Measurements from ENCODE around the gene RNF41.

RNF41 gene

GRCh38 chr12:56189099-56189917 lies 32.4 kb downstream of the RNF41 start, which contains the start of gene SMARCC2:
TSS of gene SMARCC2 (minus strand) at chr12:56189483. CDS start at chr12:56189461, 22 bp downstream.
- peak; percentile 58 to 96 (median 78) for DNase-seq
- intact Hi-C loops (cut with DNase I), result loop anchor here (2.0 kb wide), 2 partner anchors 35 to 71 kb away; partner anchors contain the start of genes NABP2 and ZC3H10

DNA sequence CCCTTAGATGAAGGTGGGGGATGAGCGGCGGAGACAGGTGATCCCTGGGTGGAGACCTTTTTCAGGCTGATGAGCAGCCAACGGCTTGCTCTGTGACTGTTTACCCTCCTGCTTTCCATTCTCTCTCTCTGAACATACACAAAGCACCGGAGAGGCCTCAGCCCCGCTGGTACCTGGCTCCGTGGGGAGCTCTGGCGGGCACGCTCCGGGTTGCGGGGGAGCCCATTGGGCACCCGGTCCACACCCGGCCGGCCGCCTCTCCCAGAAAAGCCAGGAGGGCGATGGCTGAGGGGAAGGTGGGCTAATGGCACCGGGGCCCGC lies 33.0 kb downstream of the RNF41 start:
- intact Hi-C loops (cut with DNase I), result loop anchor here (2.0 kb wide), 2 partner anchors 36 to 70 kb away; partner anchors contain the start of genes NABP2 and ZC3H10
- DNase-seq, result peak in 2 of 10 donors; percentile 13 to 75

GRCh38 chr12:56188131-56188777 lies 33.5 kb downstream of the RNF41 start:
- intact Hi-C loops (cut with DNase I), result loop anchor here (2.0 kb wide), 2 partner anchors 37 to 69 kb away; partner anchors contain the start of genes NABP2 and ZC3H10
- DNase-seq, result no peak

GRCh38 chr12:56186957-56187356 lies 34.8 kb downstream of the RNF41 start:
- DNase-seq, result no peak
- intact Hi-C loops (cut with DNase I), result no loop called here

GRCh38 chr12:56178347-56178746 lies 43.4 kb downstream of the RNF41 start:
- DNase-seq, result no peak
- intact Hi-C loops (cut with DNase I), result no loop called here

- DNase-seq, result no peak
- intact Hi-C loops (cut with DNase I), result no loop called here
Measured at GRCh38 chr12:56172839-56173238, 48.9 kb downstream of the RNF41 start.

GRCh38 chr12:56169229-56169759 lies 52.4 kb downstream of the RNF41 start:
- DNase-seq, result no peak
- intact Hi-C loops (cut with DNase I), result no loop called here

GRCh38 chr12:56165369-56165768 lies 56.4 kb downstream of the RNF41 start:
- DNase-seq, result no peak

GRCh38 chr12:56164345-56164729 lies 57.4 kb downstream of the RNF41 start:
- intact Hi-C loops (cut with DNase I), result no loop called here
- no peak for DNase-seq

More at GRCh38 chr12:56165369-56165768, 56.4 kb downstream of the RNF41 start:
- intact Hi-C loops (cut with DNase I), result no loop called here

DNA sequence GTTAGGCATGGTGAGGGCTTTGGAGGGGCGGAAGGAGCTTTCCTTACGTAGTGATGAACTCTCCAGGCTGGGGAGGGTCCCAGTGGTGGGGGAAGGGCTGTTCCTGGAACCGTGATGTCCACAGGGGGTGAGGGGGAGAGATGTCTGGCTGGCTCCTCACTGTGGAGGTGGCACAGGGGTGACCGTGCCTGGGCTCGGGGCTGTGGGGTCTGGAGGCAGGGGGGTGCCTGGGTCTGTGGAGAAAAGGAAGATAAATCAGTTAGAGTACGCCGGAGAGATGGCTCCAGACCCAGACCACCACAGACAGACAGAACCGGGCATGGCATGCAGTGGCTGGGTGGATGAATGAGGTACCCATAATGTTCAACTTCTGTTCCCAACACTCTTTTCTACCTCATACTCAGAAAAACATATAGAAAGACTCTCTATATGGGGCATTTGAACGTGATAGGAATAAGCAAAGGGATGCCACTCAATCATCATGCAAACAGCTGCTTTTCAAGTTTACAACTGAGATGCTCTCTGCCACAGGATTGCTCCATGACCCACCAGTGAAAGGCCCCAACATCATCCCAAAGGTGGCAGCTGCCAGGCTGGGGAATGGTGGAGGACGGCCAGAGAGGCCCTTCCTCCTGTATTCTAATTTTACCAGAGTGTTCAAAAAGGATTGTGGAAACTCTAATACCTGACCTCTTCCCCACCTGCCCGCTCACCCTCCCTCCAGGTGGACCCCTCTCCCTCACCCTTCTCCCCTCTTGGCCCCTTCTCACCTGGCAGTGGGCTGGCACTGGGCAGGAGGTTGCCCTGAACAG lies 58.0 kb downstream of the RNF41 start:
- intact Hi-C loops (cut with DNase I), result no loop called here
- no peak for DNase-seq

- intact Hi-C loops (cut with DNase I), result no loop called here
- DNase-seq, result no peak
Measured at GRCh38 chr12:56162468-56163290, 59.0 kb downstream of the RNF41 start.

GRCh38 chr12:56161690-56162351 lies 59.9 kb downstream of the RNF41 start:
- no peak for DNase-seq
- intact Hi-C loops (cut with DNase I), result no loop called here

- intact Hi-C loops (cut with DNase I), result no loop called here
- no peak for DNase-seq
Measured at GRCh38 chr12:56160894-56161689, 60.6 kb downstream of the RNF41 start.

DNA sequence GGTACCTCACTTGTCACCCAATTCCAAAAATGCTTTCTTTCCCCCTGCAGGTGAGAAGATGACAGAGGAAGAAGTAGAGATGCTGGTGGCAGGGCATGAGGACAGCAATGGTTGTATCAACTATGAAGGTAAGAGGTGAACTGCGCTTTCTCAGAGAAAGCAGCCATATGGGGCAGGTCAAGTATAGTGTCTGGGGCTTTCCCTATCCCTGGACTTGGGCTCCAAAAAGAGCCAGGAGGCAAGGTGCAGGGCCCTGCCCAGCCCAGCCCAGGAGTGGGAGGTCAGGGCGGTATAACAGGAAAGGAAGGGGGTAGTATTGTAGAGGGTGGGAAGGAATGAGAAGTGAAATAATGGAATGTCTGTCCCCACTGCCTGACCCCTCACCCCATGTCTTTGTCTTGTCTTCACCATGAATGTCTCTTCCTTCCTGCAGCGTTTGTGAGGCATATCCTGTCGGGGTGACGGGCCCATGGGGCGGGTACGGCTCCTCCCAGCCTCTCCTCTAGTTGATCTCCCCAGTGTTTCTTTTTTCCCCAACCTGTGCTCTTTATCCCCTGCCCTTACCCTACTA lies 61.4 kb downstream of the RNF41 start:
- no peak for DNase-seq
- intact Hi-C loops (cut with DNase I), result no loop called here

- no peak for DNase-seq
- intact Hi-C loops (cut with DNase I), result loop anchor here (2.0 kb wide), 1 partner anchor 33 kb away; no protein-coding TSS in a partner anchor
Measured at GRCh38 chr12:56159482-56160192, 62.1 kb downstream of the RNF41 start.

DNA sequence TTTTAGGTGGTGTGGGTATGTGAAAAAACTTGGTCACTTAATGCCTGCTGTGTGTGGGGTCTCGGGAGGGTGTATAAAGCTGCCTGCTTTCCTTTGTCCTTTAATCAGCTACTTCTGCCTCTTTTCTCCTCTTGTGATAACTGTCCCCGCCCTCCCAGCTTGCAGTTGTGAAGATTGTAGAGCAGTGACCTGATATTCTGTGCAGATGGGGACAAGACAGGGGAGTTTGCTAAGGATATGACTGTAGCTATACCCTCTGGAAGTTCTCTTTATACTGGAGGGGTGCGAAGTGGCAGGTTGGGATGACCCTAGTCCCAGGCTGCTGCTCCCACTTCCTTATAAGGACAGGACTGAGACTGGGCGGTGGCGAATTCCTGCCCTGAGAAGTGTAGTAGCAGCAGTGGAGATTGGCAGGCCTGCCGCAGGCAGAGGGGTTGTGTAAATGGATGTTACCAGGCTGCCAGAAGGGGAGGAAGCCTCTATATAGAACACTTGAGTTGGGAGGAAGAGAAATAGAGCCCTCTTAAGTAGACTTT lies 62.7 kb downstream of the RNF41 start:
- DNase-seq, result peak in 6 of 10 donors; percentile 38 to 91 (median 62)
- intact Hi-C loops (cut with DNase I), result loop anchor here (2.0 kb wide), 1 partner anchor 32 kb away; no protein-coding TSS in a partner anchor
